ENCODE measurements around the gene AMD1.
"Not testable (repeated sequence)": the region's sequence is repeated elsewhere in the genome, so short reads cannot be mapped to it uniquely, and the experiment has no call there.

Gene AMD1
- total RNA-seq, result 196 to 423 reads per million in 2 experiments

DNA sequence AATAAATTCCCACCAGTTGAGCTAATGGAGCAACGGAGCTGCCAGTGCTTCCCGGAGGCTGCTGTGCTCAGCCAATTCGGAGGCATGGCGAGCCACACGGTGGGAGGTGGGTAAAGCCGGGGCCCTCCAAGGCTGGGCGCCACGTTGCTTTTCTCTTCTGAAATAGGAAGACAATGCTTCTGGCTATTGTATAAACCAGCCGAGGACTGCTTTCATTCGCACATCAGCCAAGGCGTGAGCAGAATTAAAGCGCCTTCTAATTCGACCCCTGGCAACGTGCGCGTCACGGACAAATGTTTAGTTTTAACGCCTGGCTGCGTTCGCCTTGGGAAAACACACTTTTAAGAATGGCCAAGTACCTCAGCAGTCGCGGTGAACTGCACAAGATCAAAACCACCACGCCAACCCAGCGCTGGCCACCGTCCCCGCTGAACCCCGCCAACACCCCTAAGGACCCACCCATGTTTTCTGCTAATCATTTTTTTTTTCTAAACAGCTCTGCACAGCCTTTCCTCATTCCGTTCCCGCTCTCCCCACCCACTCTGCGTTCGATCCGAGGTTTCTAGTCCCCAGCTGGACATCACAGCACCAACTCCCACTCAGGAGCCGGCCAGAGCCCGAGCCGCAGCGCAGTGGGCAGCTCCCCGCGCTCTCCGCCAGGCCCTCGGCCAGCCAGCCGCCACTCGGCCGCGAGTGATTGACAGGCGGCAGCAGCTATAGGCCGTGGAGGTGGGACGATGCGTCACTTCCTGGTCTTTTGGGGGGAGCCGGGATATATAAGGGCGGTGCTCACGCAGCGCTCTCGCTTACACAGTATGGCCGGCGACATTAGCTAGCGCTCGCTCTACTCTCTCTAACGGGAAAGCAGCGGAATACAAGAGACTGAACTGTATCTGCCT is at the start of gene AMD1:
Gene AMD1, plus strand, starts transcription at position 805 of the 899 bp plus-strand sequence. CDS start 321 bp downstream, outside the sequence.
- peak; percentile 93 for DNase-seq (ENCODE audit: low read depth)

DNA sequence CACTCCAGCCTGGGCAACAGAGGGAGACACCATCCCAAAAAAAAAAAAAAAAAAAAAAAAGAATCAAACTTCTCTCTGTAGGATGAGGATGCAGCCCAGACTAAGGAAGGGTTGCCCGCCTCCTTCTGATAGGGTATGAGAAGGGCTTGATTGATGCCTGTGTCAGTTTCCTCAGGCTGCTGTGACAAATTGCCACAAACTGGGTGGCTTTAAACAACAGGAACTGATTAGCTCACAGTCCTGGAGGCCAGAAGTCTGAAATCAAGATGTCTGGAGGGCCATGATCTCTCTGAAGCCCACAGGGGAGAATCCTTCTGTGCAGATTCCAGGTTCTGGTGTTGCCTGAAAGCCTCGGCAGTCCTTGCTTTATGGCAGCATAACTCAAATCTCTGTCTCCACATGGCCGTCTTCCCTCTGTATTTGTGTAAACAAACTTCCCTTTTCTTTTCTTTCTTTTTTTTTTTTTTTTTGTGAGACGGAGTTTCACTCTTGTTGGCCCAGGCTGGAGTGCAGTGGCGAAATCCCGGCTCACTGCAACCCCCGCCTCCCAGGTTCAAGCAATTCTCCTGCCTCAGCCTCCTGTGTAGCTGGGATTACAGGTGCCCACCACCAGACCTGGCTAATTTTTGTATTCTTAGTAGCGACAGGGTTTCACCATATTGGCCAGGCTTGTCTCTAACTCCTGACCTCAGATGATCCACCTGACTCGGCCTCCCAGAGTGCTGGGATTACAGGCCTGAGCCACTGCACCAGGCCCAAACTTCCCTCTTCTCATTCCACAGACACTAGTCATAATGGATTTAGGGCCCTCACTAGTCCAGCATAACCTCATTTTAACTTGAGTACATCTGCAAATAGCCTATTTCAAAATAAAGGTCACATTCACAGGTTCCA is 48.1 kb upstream of the AMD1 start:
- DNase-seq (ENCODE audit: low read depth), result no peak

DNA sequence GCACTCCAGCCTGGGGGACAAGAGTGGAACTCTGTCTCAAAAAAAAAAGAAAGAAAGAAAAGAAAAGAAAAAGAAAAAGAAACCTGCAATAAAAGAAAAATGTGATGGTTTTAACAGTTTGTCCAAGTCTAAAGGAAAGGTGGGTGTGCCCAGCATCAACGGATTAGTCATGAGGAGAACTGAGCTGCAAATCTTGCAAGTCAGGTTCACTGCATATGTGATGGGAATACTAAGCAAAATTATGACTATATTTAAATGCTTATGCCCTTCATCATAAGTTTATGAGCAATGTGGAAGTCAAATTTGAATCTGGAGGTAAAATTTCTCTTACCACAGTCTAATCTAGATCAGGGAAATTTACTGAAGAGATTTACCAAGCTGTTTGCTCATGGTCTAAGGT is 46.2 kb upstream of the AMD1 start:
- no peak for DNase-seq (ENCODE audit: low read depth)

DNA sequence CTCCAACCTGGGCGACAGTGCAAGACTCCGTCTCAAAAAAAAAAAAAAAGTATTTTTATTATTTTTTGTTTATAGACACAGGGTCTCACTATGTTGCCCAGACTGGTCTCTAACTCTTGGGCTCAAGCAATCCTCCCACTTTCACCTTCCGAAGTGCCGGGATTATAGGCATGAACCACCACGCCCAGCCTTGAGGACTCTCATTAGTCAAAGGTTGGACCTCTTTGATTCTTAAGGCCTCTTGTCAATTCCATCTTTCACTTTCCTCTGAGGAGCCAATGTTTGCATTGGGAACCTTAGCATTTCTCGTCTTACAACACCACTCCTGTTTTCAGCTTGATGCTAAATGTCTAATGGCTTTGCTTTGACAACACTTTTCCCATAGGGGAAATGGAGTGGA is 43.2 kb upstream of the AMD1 start:
- no peak for DNase-seq (ENCODE audit: low read depth)

DNA sequence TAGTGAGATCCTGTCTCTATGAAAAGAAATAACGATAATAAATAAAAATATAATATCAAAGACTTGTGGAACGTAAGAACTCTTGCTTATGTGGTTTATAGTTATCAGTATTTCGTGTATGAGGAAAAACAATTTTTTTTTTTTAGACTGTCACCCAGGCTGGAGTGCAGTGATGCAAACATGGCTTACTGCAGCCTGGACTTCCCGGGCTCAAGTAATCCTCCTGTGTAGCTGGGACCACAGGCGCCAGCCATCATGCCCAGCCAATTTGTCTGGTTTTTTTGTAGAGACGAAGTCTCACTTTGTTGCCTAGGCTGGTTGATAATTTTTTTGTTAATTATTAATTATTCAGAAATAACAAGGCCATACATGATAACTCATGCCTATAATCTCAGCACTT is 40.8 kb upstream of the AMD1 start:
- DNase-seq (ENCODE audit: low read depth), result no peak

DNA sequence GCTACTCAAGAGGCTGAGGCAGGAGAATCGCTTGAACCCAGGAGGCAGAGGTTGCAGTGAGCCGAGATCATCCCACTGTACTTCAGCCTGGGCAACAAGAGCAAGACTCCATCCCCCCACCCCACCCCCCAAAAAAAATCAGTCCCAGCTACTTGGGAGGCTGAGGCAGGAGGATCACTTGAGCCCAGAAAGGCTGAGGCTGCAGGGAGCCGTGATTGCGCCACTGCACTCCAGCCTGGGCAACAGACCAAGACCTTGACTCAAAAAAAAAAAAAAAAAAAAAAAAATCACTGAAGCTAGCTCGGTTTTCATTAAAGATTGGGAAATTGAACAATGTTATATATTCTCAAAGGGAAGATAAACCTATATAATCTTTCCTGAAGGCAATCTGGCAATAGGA is 38.8 kb upstream of the AMD1 start:
- not testable (repeated sequence) for DNase-seq (ENCODE audit: low read depth)

DNA sequence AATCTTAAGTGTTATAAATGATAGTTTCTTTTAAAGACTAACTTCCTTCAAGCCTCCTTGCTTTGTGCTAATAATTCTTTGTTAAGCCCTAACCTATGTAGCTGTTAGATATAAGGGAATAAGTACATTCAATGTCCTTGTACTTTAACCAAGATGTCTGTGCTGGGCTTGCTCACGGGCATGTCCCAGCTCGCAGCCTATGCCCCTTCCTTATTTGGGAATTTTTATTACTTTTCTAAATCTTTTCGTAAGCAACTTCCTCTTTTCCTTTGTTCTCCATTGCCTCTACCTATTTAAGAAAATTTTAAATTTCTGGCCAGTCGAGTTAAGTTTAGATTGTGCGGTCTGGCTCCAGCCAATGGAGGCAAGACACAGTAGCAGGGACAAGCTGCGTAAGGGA is 33.3 kb upstream of the AMD1 start:
- no peak for DNase-seq (ENCODE audit: low read depth)

DNA sequence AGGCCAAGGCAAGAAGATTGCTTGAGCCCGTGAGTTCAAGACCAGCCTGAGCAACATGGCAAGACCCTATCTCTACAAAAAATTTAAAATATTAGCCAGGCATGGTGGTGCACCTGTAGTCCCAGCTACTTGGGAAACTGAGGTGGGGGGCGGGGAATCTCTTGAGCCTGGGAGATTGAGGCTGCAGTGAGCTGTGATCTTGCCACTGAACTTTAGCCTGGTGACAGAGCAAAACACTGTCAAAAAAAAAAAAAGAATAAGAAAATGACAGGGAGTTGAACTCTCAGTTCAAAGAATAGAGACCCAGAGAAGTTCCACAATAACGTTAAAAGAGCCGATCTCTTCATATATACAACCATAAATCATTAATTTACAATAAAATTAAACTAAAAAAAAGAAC is 24.8 kb upstream of the AMD1 start:
- no peak for DNase-seq (ENCODE audit: low read depth)

DNA sequence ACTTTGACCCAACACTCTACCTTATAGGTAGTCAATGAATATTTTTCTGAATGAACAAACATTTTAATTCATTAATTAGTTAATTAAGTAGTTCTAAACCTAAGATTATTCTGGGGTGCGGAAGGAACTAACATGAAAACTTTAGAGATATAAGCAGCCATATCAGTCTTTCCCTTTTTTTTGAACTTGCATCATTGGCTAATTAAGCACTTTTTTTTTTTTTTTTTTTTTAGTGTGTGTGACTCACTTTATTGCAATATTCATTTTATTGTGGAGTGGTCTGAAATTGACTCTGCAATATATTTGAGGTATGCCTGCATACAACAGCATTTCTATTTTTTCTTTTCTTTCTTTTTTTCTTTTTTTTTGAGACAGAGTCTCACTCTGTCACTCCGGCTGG is 21.8 kb upstream of the AMD1 start:
- no peak for DNase-seq (ENCODE audit: low read depth)

DNA sequence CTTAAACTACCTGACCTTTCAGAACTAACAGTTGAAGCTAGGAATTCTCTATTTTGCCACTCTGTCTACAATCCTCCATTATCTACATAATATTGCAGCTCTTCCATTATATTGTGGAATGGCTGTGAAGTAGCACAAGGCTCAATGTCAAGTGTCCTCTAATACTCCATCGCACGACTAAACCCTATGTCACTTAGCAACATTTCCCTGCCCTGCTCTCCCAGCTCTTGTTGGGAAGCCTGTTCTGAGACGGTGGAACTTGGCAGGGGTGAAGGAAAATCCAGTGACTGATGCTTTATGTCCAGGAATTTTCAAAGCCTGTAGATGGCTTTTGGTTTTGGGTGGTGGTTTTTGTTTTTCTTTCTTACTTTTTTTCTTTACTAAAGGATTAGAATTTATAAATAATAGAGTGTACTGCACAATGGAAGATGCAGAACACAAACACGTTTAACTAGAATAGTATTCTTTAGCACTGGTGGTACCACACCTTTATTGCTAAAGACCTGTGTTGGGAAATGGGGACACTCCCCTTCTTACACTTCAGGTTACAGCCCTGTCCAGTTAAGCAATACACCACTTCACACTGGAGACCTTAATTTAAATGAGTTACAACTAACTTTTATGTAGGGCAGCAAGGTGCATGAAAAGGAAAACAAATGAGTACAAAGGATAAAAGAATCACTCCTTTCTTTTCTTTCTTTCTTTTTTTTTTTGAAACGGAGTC is 20.7 kb upstream of the AMD1 start:
- DNase-seq (ENCODE audit: low read depth), result no peak

DNA sequence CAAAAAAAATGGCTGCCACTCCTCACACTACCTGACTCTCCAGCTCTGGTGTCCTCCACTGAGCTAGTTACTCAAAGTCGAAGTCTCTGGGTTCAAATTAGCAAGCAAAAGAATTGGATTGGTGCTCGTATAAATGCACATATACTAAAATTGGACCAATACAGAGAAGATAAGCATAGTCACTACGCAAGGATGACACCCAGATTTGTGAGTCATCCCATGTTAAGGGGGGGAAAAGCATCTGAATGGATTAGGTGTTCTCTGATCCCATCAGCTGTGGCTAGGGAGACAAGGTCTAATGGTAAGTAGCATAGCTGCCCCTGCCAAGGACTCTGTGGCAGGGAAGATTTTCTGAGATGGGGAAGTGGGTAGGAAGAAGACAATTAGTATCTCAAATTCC is 18.3 kb upstream of the AMD1 start:
- DNase-seq (ENCODE audit: low read depth), result no peak

DNA sequence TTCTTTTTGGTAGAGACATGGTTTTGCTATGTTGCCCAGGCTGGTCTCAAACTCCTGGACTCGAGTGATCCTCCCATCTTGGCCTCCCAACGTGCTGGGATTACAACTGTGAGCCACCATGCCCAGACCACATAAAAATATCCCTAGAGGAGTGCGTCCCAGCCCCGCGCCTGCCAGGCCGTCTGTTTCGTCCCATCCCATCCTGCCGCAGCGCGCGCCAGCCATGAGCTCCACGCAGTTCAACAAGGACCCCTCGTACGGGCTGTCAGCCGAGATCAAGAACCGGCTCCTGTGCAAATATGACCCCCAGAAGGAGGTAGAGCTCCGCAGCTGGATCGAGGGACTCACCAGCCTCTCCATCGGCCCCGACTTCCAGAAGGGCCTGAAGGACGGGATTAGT is 16.6 kb upstream of the AMD1 start:
- no peak for DNase-seq (ENCODE audit: low read depth)

DNA sequence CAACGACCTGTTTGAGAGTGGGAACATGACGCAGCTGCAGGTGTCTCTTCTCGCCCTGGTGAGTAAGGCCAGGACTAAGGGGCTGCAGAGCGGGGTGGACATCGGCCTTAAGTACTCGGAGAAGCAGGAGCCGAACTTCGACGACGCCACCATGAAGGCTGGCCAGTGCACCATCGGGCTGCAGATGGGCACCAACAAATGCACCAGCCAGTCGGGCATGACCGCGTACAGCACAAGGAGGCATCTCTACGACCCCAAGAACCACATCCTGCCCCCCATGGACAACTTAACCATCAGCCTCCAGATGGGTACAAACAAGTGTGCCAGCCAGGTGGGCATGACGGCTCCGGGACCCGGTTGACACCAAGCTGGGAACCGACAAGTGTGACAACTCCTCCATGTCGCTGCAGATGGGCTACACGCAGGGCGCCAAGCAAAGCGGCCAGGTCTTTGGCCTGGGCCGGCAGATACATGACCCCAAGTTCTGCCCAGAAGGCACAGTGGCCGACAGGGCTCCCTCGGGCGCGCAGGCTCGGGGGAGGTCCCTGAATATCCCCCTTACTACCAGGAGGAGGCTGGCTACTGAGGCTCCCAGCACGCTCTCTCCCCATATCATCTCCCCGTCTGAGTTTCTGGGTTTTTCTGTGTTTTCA is 15.9 kb upstream of the AMD1 start:
- no peak for DNase-seq (ENCODE audit: low read depth)

DNA sequence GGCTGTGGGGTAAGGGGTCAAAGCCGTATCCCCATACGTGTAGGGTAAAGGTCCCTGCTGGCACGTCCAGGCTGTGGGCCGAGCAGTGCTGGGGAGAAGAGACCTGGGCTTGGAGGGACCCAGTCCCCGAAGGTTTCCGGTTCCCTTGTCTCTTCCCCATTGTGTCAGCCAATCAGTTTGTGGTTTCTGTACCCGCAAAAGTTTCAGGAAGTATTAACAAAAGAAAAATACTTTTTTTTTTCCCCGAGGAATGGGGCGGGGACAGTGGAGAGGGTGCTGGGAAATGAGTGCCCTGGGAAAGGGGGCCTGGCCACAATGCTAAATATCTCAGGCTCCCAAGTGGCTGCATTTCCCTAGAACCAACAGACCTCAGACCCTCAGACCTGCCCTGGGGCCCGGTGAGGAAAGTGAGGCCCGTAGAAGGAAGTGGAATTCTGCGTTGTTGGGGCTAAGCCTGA is 15.2 kb upstream of the AMD1 start:
- DNase-seq (ENCODE audit: low read depth), result no peak

DNA sequence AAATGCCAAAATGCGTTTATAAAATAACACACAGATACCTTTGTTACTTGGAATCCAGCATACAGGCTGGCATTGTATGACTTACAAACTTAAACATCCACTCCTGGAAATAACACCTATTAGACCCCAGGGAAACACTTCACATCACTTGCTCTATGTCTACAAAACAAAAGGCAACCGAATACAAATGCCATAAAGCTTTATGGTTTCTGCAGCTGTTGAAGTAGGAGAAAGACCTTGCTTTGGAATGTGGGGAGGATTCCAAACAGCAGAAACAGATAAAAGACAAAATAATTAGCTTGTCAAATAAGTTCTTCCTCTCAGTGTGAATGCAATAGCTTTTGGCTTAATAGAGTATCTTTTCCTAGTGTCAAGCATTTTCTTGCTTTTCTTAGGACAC is 9.8 kb upstream of the AMD1 start:
- no peak for DNase-seq (ENCODE audit: low read depth)

DNA sequence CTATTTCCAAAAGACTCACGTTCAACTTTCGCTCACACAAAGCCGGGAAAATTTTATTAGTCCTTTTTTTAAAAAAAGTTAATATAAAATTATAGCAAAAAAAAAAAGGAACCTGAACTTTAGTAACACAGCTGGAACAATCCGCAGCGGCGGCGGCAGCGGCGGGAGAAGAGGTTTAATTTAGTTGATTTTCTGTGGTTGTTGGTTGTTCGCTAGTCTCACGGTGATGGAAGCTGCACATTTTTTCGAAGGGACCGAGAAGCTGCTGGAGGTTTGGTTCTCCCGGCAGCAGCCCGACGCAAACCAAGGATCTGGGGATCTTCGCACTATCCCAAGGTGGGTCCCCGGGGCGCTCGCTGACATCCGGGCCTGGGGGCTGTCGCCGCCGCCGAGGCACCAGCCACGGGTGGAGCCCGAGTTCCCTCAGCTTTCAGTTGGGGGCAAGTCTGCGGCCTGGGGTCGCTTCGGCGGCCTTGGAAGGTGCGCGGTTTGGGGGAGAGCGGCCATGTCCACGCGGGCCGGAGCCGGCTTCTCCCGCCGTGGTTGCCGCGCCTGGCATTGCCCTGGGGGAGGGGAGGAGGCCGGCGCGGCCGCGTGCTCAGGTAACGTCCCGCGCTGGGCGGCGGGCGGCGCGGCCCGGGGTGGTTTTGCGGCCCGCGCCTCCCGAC is 429 bp downstream of the AMD1 start:
- DNase-seq (ENCODE audit: low read depth), result peak; percentile 30

DNA sequence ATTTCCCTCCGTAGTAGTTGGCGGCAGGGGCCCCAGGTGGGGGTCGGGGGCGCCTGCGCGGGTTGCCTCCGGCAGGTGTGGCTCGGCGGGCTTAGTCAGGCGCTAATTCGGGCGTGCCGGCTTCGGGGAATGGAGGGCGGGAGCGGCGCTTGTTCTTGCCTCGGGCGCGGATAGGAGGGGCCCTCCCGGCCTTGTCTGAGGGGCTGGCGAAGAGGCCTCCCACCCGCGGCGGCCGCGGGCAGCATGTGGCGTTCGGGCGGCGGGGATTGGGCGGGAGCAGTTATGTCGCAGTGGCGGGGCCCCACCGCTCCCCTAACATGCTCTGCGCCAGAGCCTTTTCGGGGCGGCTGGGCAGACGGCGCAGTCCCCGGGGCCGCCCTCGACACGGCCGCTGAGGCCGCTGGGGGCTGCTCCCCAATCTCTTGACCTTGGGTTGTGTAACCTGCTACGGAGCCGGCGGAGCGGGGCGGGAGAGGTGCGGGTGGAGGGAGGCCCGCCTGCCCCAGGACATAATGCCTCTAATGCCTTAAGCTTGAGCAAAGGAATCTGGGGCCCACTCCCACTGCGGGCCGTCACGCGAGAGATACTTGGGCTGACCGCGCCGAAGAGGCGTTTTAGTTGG is 1.1 kb downstream of the AMD1 start:
- peak; percentile 61 for DNase-seq (ENCODE audit: low read depth)

DNA sequence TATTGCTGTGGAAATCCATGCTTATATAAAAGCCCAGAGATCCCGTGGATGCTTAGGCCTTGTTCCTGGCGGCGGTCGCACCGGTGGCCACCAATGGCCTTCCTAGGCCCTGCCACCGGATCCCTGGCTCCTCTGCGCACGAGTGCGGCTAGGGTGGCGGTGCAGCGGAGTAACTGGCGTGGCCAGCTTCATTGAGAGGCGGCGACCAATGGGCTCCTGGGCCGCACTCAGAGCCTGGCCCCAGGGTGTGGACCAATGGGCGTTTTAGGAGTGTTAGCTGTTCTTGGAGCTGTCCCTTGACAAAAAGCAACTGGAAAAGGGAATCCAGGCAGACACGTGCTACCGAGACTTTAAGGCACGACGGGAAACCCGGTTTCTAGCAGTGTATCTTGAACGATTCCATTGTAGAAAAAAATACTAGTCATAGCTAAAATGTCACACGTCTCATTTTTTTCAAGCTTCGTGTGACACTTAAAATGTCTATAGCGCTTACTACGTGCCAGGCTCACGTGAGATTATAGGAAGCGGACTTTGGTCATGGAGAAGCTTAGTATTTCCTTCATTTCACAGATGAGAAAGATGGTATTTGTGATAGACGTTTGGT is 1.7 kb downstream of the AMD1 start:
- DNase-seq (ENCODE audit: low read depth), result peak; percentile 31

DNA sequence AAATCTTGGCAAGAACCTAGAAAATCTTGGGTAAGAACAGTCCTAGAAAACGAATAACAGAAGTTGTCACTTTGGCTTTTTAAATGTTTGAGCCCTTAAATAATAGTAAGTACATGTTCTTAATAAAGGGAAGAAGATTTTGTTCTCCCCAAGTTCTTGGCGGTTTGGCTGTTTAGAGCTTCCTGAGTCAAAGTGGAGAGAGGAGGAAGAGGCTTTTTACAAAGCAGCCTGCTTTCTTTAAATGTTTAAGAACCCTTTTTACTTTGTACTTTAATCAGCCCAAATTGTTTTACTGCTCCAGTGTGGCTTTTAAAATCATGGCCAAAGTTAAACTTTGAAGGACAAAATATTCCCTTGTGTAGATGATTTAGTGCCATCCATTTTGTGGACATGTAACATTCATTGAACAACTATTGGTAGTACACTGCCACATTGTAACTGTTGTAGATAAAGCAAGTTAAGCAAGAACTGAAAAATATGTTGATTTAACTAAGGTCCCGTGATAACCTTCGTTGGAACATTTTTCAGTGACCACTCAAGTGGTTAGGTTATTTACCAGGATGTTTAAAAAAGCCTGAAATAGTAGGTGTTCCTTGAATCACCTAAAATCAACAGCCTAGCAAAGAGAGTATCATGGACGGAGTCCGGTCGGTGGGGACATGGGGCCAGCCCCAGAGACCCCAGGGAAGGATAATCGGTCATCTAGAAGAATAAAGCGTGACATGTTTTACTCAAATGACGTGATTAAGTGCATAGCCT is 2.4 kb downstream of the AMD1 start:
- DNase-seq (ENCODE audit: low read depth), result no peak
